Loucy (cell line): ENCODE results near the gene RUVBL1.

Source experiments
- EZH2phosphoT487 ChIP-seq: fragments of 200-600 bp; IDR thresholded peaks from 2 replicates; pipeline ENCODE4 v1.6.1; 2018; ENCODE audit warnings: antibody characterized with exemption, mild to moderate bottlenecking, moderate library complexity, borderline replicate concordance
- TF ChIP-seq, protein P1 (sequence below): fragments of 200-600 bp; sonication (generic); conservative IDR thresholded peaks from 2 replicates; pipeline ENCODE4 v1.5.1; 2014; ENCODE audit warnings: mild to moderate bottlenecking, antibody characterized with exemption, low read length

- TF ChIP-seq EZH2phosphoT487, result no peak
- TF ChIP-seq, protein P1, sequence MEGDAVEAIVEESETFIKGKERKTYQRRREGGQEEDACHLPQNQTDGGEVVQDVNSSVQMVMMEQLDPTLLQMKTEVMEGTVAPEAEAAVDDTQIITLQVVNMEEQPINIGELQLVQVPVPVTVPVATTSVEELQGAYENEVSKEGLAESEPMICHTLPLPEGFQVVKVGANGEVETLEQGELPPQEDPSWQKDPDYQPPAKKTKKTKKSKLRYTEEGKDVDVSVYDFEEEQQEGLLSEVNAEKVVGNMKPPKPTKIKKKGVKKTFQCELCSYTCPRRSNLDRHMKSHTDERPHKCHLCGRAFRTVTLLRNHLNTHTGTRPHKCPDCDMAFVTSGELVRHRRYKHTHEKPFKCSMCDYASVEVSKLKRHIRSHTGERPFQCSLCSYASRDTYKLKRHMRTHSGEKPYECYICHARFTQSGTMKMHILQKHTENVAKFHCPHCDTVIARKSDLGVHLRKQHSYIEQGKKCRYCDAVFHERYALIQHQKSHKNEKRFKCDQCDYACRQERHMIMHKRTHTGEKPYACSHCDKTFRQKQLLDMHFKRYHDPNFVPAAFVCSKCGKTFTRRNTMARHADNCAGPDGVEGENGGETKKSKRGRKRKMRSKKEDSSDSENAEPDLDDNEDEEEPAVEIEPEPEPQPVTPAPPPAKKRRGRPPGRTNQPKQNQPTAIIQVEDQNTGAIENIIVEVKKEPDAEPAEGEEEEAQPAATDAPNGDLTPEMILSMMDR, result no peak
Observed at GRCh38 chr3:128082546-128082945, 41.1 kb downstream of the RUVBL1 start.
